A673 (cell line): ENCODE results near the gene KDELR3.

Source experiments
- CTCF ChIP-seq: fragments of 300-800, 200-600 bp; sonication (generic); conservative IDR thresholded peaks from 2 replicates; pipeline ENCODE4 v1.5.1; 2017; ENCODE audit warnings: low read depth, mild to moderate bottlenecking, antibody characterized with exemption, low read length, moderate library complexity, mixed read lengths
- EZH2 ChIP-seq: fragments of 200-600 bp; sonication (generic); IDR thresholded peaks from 2 replicates; pipeline ENCODE4 v1.6.1; 2017; ENCODE audit warnings: borderline replicate concordance, low read depth, mild to moderate bottlenecking, mixed read lengths, antibody characterized with exemption, low read length; ENCODE audit not compliant: poor library complexity, severe bottlenecking

- TF ChIP-seq CTCF (no peak), EZH2 (no peak)
Measured at GRCh38 chr22:38481871-38482332, 14.0 kb downstream of the KDELR3 start.
